Measurements from ENCODE around the gene MRPS31. TPM values are rescaled to one million over a fixed set of nuclear protein-coding genes. Genes with fewer than 3 reads are reported as not detected.
"Not testable (repeated sequence)": the region's sequence is repeated elsewhere in the genome, so short reads cannot be mapped to it uniquely, and the experiment has no call there.

MRPS31 gene
- total RNA-seq, 1 donor from 2014 or later, result 15.1 TPM

- Histone ChIP-seq H3K4me2 (ENCODE audit: low read length) (peak overlapping the region; percentile 10), H3K9me3 (ENCODE audit: insufficient read depth, low read depth, low read length) (no peaks in the 10 kb centered on the region), H3K4me1 (ENCODE audit: insufficient read depth, low read length) (peaks cover 7% of the 10 kb centered on the region), H3K4me3 (ENCODE audit: insufficient read depth, low read depth, low read length) (no peak overlapping the region), H4K20me1 (ENCODE audit: insufficient read depth, low read length) (no peaks in the 10 kb centered on the region), H3K79me2 (ENCODE audit: insufficient read depth, low read length) (peaks cover 2% of the 10 kb centered on the region), H3K9ac (ENCODE audit: low read length) (no peak overlapping the region), H3K27me3 (ENCODE audit: insufficient read depth, low read length) (no peaks in the 10 kb centered on the region), H3K36me3 (ENCODE audit: insufficient read depth, low read length) (no peaks in the 10 kb centered on the region), H2AFZ (ENCODE audit: low read depth, low read length) (no peak overlapping the region), H3K27ac (ENCODE audit: low read depth, low read length) (no peak overlapping the region)
- H3K36me3 Mint-ChIP-seq (ENCODE audit: low read depth, unreplicated experiment), result no peaks in the 10 kb centered on the region
- peak overlapping the region; percentile 0 for H3K27ac Mint-ChIP-seq (ENCODE audit: unreplicated experiment)
- TF ChIP-seq CTCF (IDR thresholded peaks at IDR 0.05; ENCODE audit: insufficient read depth, low read depth, low read length) (no peak), EZH2 (IDR thresholded peaks at IDR 0.05; ENCODE audit: insufficient read depth, low read length) (no peak)
- H3K27me3 Mint-ChIP-seq (ENCODE audit: low read depth, unreplicated experiment), result no peaks in the 10 kb centered on the region
- no peaks in the 10 kb centered on the region for H3K9me3 Mint-ChIP-seq (ENCODE audit: unreplicated experiment)
- H3K4me1 Mint-ChIP-seq (ENCODE audit: low read depth, unreplicated experiment), result peaks cover 13% of the 10 kb centered on the region
- no peak for DNase-seq (ENCODE audit: low read depth)
- no peak for FAIRE-seq
- no peak overlapping the region for H3K4me3 Mint-ChIP-seq (ENCODE audit: unreplicated experiment)
Measured at GRCh38 chr13:40786568-40786996, 15.6 kb upstream of the MRPS31 start.

- H3K4me3 Mint-ChIP-seq (ENCODE audit: unreplicated experiment), result no peak overlapping the region
- Histone ChIP-seq H3K9me3 (ENCODE audit: insufficient read depth, low read depth, low read length) (no peaks in the 10 kb centered on the region), H4K20me1 (ENCODE audit: insufficient read depth, low read length) (no peaks in the 10 kb centered on the region), H3K4me2 (ENCODE audit: low read length) (no peak overlapping the region), H3K4me1 (ENCODE audit: insufficient read depth, low read length) (peaks cover 3% of the 10 kb centered on the region), H3K27ac (ENCODE audit: low read depth, low read length) (no peak overlapping the region), H3K9ac (ENCODE audit: low read length) (no peak overlapping the region), H3K27me3 (ENCODE audit: insufficient read depth, low read length) (no peaks in the 10 kb centered on the region), H3K79me2 (ENCODE audit: insufficient read depth, low read length) (no peaks in the 10 kb centered on the region), H3K4me3 (ENCODE audit: insufficient read depth, low read depth, low read length) (no peak overlapping the region), H3K36me3 (ENCODE audit: insufficient read depth, low read length) (no peaks in the 10 kb centered on the region), H2AFZ (ENCODE audit: low read depth, low read length) (no peak overlapping the region)
- H3K27ac Mint-ChIP-seq (ENCODE audit: unreplicated experiment), result no peak overlapping the region
- H3K4me1 Mint-ChIP-seq (ENCODE audit: low read depth, unreplicated experiment), result peaks cover 13% of the 10 kb centered on the region
- H3K27me3 Mint-ChIP-seq (ENCODE audit: low read depth, unreplicated experiment), result no peaks in the 10 kb centered on the region
- no peak for FAIRE-seq
- TF ChIP-seq CTCF (IDR thresholded peaks at IDR 0.05; ENCODE audit: insufficient read depth, low read depth, low read length) (no peak), EZH2 (IDR thresholded peaks at IDR 0.05; ENCODE audit: insufficient read depth, low read length) (no peak)
- DNase-seq (ENCODE audit: low read depth), result no peak
- H3K36me3 Mint-ChIP-seq (ENCODE audit: low read depth, unreplicated experiment), result no peaks in the 10 kb centered on the region
- no peaks in the 10 kb centered on the region for H3K9me3 Mint-ChIP-seq (ENCODE audit: unreplicated experiment)
Measured at GRCh38 chr13:40784540-40784939, 13.6 kb upstream of the MRPS31 start.

GRCh38 chr13:40782971-40783370, 12.0 kb upstream of the MRPS31 start:
- H4K20me1 ChIP-seq (ENCODE audit: insufficient read depth, low read length); H3K79me2 ChIP-seq (ENCODE audit: insufficient read depth, low read length); H3K9ac ChIP-seq (ENCODE audit: low read length); H3K27ac Mint-ChIP-seq (ENCODE audit: unreplicated experiment); H3K27me3 ChIP-seq (ENCODE audit: insufficient read depth, low read length); H3K27ac ChIP-seq (ENCODE audit: low read depth, low read length); FAIRE-seq; H3K4me1 ChIP-seq (ENCODE audit: insufficient read depth, low read length); DNase-seq (ENCODE audit: low read depth); H2AFZ ChIP-seq (ENCODE audit: low read depth, low read length); H3K4me2 ChIP-seq (ENCODE audit: low read length); H3K36me3 ChIP-seq (ENCODE audit: insufficient read depth, low read length); H3K9me3 Mint-ChIP-seq (ENCODE audit: unreplicated experiment); H3K27me3 Mint-ChIP-seq (ENCODE audit: low read depth, unreplicated experiment); H3K36me3 Mint-ChIP-seq (ENCODE audit: low read depth, unreplicated experiment); H3K4me3 ChIP-seq (ENCODE audit: insufficient read depth, low read depth, low read length); H3K9me3 ChIP-seq (ENCODE audit: insufficient read depth, low read depth, low read length); H3K4me3 Mint-ChIP-seq (ENCODE audit: unreplicated experiment): not testable (repeated sequence)
- peaks cover 13% of the 10 kb centered on the region for H3K4me1 Mint-ChIP-seq (ENCODE audit: low read depth, unreplicated experiment)

Measured in astrocyte (in vitro differentiated cells and primary cell).